Stimulated activated CD8-positive, alpha-beta memory T cell treated with anti-CD3 and anti-CD28 coated beads, Interleukin-15, amount 100 ng/mL, for 48 hours (primary cell): ENCODE data around the gene ZIC4.

Source experiments
- DNase-seq, 2 donors: peaks; one replicate each; pipeline ENCODE4 v3.0.0-alpha.2; 2020; ENCODE audit warnings: low read depth in 2 of 2

Gene ZIC4

GRCh38 chr3:147406028-147406931 is at the start of gene ZIC4:
Gene ZIC4 (minus strand): TSS chr3:147406543. CDS start chr3:147402797, 3,746 bp downstream.
- DNase-seq: no peak

GRCh38 chr3:147449669-147450068 is 43.3 kb upstream of the ZIC4 start:
- no peak for DNase-seq

- no peak for DNase-seq
These were observed 40.9 kb upstream of the ZIC4 start for GRCh38 chr3:147447224-147447623.

- no peak for DNase-seq
These were observed 25.4 kb upstream of the ZIC4 start for GRCh38 chr3:147431751-147432150.

- no peak for DNase-seq
These were observed 22.4 kb upstream of the ZIC4 start for GRCh38 chr3:147428754-147429153.

GRCh38 chr3:147428326-147428725 is 22.0 kb upstream of the ZIC4 start:
- DNase-seq: no peak

- DNase-seq: no peak
These were observed 21.4 kb upstream of the ZIC4 start for GRCh38 chr3:147427746-147428145.

- DNase-seq: no peak
These were observed 20.6 kb upstream of the ZIC4 start for GRCh38 chr3:147426931-147427330.

GRCh38 chr3:147425388-147425850 is 19.1 kb upstream of the ZIC4 start:
- DNase-seq: no peak

GRCh38 chr3:147424581-147425387 is 18.4 kb upstream of the ZIC4 start:
- no peak for DNase-seq

GRCh38 chr3:147423798-147424580 is 17.6 kb upstream of the ZIC4 start:
- no peak for DNase-seq

- no peak for DNase-seq
These were observed 17.1 kb upstream of the ZIC4 start for GRCh38 chr3:147423537-147423797.

- DNase-seq: no peak
These were observed 16.5 kb upstream of the ZIC4 start for GRCh38 chr3:147422601-147423536.

GRCh38 chr3:147422196-147422595 is 15.9 kb upstream of the ZIC4 start:
- no peak for DNase-seq

GRCh38 chr3:147421184-147421912 is 15.0 kb upstream of the ZIC4 start:
- no peak for DNase-seq

- DNase-seq: no peak
These were observed 14.2 kb upstream of the ZIC4 start for GRCh38 chr3:147420353-147421183.

GRCh38 chr3:147419781-147420224 is 13.5 kb upstream of the ZIC4 start:
- DNase-seq: no peak

- no peak for DNase-seq
These were observed 12.7 kb upstream of the ZIC4 start for GRCh38 chr3:147418808-147419701.
